Uterus (tissue), 4 donors: ENCODE measurements around the gene BRDT. TPM values are rescaled to one million over a fixed set of nuclear protein-coding genes. Genes with fewer than 3 reads are reported as not detected.

Experiments
- total RNA-seq, 4 donors: library from RNA; depleted of rRNA in 3 of 4; stranded (reverse); fragments of >200 nt in 3 of 4; gene quantifications; one replicate each; pipeline versions ENCODE4 v1.1.0 to v1.2.4, GENCODE V29; 2014 to 2023
- donor health status: DM: yes; HTN: yes; CAD: no.

Gene BRDT
- total RNA-seq, 4 donors from 2014 or later: 0.14 TPM; not detected in 3

Other genes starting within 250 kb of the BRDT start
- gene TGFBR3, start 63.2 kb upstream of the BRDT start, total RNA-seq: 100 to 1,000 TPM in 3 of 4 donors, 10 to 100 TPM in 1; 87.8 to 388 (median 212) TPM
- 1 to 10 TPM in 2 of 4 donors, not detected in 2; 1.5 to 2.6 TPM for gene EPHX4, start 80.6 kb downstream of the BRDT start, total RNA-seq
- gene SETSIP, start 126.0 kb downstream of the BRDT start, total RNA-seq: not detected
- gene BTBD8, start 130.9 kb downstream of the BRDT start, total RNA-seq: 10 to 100 TPM in 1 of 4 donors, 1 to 10 TPM in 3; 3.7 to 15.2 (median 4.5) TPM